AG10803 (cell line): Measurements from ENCODE around the gene PFKFB4.
"Not testable (repeated sequence)": the region's sequence is repeated elsewhere in the genome, so short reads cannot be mapped to it uniquely, and the experiment has no call there.

Experiments
- DNase-seq: peaks from one replicate; pipeline ENCODE4 v3.0.0; 2010; ENCODE audit warnings: low read depth
- H3K4me3 ChIP-seq: 2 replicates; pipeline ENCODE4 v1.5.1; 2011; ENCODE audit warnings: mild to moderate bottlenecking, low read length, control low read depth
- CTCF ChIP-seq: conservative IDR thresholded peaks from 2 replicates; pipeline ENCODE4 v1.5.1; 2011; ENCODE audit warnings: mild to moderate bottlenecking, low read length, control low read depth, inconsistent platforms

The PFKFB4 gene

GRCh38 chr3:48486952-48487351 is 69.7 kb downstream of the PFKFB4 start:
- no peak overlapping the region for H3K4me3 ChIP-seq
- DNase-seq, result no peak
- no peak for TF ChIP-seq CTCF

- DNase-seq, H3K4me3 ChIP-seq: not testable (repeated sequence)
Measured at GRCh38 chr3:48482822-48483221, 73.8 kb downstream of the PFKFB4 start.

DNA sequence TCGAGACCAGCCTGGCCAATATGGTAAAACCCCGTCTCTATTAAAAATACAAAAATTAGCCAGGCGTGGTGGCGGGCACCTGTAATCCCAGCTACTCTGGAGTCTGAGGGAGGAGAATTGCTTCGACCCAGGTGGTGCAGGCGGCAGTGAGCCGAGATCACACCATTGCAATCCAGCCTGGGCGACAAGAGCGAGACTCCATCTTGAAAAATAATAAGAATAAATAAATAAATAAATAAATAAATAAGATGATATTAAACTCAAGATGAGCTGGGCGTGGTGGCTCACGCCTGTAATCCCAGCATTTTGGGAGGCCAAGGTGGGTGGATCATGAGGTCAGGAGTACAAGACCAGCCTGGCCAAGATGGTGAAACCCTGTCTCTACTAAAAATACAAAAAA is 75.7 kb downstream of the PFKFB4 start:
- H3K4me3 ChIP-seq, DNase-seq: not testable (repeated sequence)

DNA sequence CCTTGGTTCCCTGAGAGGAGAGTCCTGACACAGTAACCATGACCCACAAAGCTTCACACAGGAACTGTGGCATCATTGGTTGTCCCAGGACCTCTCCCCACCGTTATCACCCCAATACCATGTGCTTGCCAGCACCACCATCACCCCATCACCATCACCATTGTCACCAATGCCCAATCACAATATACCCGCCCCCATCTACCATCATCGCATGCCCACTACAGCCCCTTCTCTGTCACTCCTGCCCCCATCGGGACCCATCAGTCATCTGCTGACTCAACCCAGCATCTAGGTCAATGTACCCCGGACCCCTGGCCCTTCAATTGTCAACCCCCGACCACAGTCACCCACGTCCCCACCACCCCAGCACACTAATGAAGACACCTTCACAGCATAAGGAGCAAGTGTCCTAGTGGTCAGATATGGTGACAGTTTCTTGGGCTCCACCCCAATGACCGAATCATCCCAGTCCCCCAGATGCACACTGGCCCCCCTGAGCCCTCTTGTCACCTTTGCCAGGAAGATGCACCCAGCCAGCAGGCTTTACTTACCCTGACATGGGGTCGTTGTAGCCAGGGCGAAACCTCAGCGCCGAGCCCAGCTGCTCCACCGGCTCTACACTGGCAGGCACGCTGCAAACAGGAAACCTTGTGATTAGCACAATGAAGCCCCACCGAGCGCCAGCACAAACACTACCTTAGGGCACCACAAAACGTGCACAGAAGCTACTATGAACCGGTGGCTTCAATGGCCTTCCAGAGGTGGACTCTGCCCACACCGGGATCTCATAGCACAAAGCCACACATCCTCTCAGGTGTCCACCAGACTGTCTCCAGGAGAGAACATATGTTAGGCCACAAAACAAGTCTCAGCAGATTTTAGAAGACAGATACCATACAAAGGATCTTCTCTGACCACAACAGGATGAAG is 77.7 kb downstream of the PFKFB4 start:
- no peak for TF ChIP-seq CTCF
- no peak for DNase-seq
- no peak overlapping the region for H3K4me3 ChIP-seq

GRCh38 chr3:48477959-48478520 is 78.6 kb downstream of the PFKFB4 start:
- no peak for DNase-seq
- no peak overlapping the region for H3K4me3 ChIP-seq
- TF ChIP-seq CTCF, result no peak

DNA sequence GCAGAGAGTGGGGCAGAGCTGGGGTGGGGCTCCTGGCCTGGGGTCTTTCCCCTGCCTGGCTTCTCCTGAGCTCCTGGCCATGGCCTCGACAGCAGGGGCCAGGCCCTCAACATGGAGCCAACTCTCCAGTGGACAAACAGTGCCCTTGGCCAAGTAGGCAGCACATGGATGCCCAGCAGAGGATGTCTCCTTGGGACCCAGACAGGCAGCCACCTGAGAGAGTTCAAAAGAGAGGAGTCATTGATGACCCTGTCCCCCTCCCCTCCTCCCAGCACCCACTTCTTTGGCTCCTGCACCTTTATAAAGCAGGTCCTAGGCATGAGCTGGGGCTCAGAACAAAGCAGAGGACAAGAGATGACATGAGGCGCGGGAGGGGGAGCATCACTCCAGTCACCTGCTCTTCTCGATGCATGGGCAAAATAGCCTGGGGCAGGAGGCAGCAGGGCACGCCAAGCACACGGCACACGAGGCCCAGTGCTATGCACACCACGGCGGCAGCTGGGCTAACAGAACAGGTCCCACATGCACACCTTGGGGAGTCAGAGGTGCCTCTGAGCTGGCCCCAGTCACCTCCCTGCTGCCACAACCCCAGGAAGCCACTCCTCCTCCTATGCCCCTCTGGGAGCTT is 80.1 kb downstream of the PFKFB4 start:
- no peak for TF ChIP-seq CTCF
- no peak overlapping the region for H3K4me3 ChIP-seq
- no peak for DNase-seq

DNA sequence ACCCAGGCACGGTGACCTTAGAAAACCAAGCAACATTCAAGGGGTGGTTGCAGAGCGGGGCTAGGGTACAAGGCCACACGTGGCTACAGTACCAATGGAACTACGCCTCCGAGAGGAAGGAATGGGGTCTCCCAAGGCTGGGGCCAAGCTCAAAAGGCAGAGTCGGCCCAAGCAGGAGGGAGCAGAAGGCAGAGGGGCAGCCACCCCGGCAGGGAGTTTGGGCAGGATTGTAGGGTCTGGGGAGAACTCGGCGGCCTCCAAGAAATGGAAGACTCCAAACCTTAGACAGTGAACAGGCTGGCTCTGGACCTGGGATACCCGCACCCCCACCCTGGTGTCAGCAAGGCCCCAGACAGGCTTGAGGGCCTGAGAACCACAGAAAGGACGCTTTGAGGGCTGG is 81.4 kb downstream of the PFKFB4 start:
- H3K4me3 ChIP-seq, result no peak overlapping the region
- no peak for DNase-seq

More for the DNA sequence above, 81.4 kb downstream of the PFKFB4 start:
- no peak for TF ChIP-seq CTCF
